Measurements from ENCODE around the gene RAD54L. TPM values are rescaled to one million over a fixed set of nuclear protein-coding genes. Genes with fewer than 3 reads are reported as not detected.

RAD54L gene
- total RNA-seq, 1 experiment from 2014 or later, result 28.9 TPM

GRCh38 chr1:46205791-46206190 lies 41.8 kb upstream of the RAD54L start:
- Histone ChIP-seq H3K79me2 (ENCODE audit: insufficient read depth, low read length) (no peaks in the 10 kb centered on the region), H3K9me3 (ENCODE audit: control insufficient read depth in 1 of 2, insufficient read depth in 1 of 2, low read depth in 1 of 2, low read length in 2 of 2) (no peaks in the 10 kb centered on the region), H3K4me2 (ENCODE audit: low read length) (no peak overlapping the region; the same call in 1 of the 2 replicates), H3K27me3 (ENCODE audit: insufficient read depth, low read length) (no peaks in the 10 kb centered on the region), H3K27ac (ENCODE audit: low read depth, low read length) (no peak overlapping the region), H3K9ac (ENCODE audit: low read length) (no peak overlapping the region), H3K4me3 (replicated peaks in 1 of 2; ENCODE audit: low read depth in 1 of 2, low read length in 2 of 2) (no peak overlapping the region), H3K9me2 (ENCODE audit: insufficient read depth) (no peaks in the 10 kb centered on the region), H3K36me3 (ENCODE audit: control insufficient read depth in 1 of 2, insufficient read depth in 2 of 2, low read length in 2 of 2) (no peaks in the 10 kb centered on the region), H4K20me1 (ENCODE audit: insufficient read depth) (no peaks in the 10 kb centered on the region), H3K4me1 (ENCODE audit: control insufficient read depth in 1 of 2, insufficient read depth in 2 of 2, low read length in 2 of 2) (peaks cover 0 to 8% of the 10 kb centered on the region in 2 experiments; a peak in 2 of 4 replicates), H2AFZ (ENCODE audit: low read depth, low read length, poor library complexity, severe bottlenecking) (no peak overlapping the region)
- ChIA-PET CTCF (interaction anchor here (1.2 kb wide), 1 partner anchor 18 kb away, joined by 3 read pairs; no protein-coding TSS in a partner anchor), RAD21 (ENCODE audit: low non-redundant PET in 1 of 2, low total read pairs in 2 of 2, uncharacterized antibody in 2 of 2, unreplicated experiment in 2 of 2) (no interaction called here), POLR2A (no interaction called here)
- TF ChIP-seq SIN3A (IDR thresholded peaks at IDR 0.05; ENCODE audit: low read depth) (no peak), EGR1 (IDR thresholded peaks at IDR 0.05; ENCODE audit: low read depth) (no peak)
- DNase-seq (ENCODE audit: low read depth, low spot score) (no peak), ATAC-seq (peak; percentile 40)
- BruUV-seq (replicated peaks), result no TSS peak
- intact Hi-C loops (cut with micrococcal nuclease), result no loop called here

DNA sequence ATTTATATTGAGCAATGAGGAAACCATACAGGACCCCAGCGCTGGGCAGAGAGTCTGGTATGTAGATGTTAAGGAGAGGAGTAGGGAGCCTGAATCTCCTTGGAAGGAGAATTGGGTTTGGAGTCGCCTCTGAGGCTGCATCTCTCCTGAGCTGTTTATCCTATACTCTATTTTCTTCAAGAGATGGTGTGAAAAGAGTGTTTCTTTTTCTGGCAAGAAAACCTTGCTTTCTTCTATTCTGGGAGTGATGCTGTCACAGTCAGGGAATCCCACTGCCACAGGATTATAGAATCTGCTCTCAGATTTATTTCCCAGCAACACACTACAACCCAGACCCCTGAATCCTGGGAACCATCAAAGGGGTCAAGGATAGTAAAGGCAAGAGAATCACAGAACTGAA lies 41.2 kb upstream of the RAD54L start:
- no peak overlapping the region for H3K27ac ChIP-seq (ENCODE audit: low read depth, low read length)
- H3K4me3 ChIP-seq (replicated peaks in 1 of 2; ENCODE audit: low read depth in 1 of 2, low read length in 2 of 2), result no peak overlapping the region
- ATAC-seq (no peak), DNase-seq (ENCODE audit: low read depth, low spot score) (no peak)
- no peak overlapping the region for H3K4me2 ChIP-seq (ENCODE audit: low read length)
- H3K36me3 ChIP-seq (ENCODE audit: control insufficient read depth in 1 of 2, insufficient read depth in 2 of 2, low read length in 2 of 2), result no peaks in the 10 kb centered on the region
- CTCF ChIA-PET, result interaction anchor here (1.2 kb wide), 1 partner anchor 17 kb away, joined by 3 read pairs; no protein-coding TSS in a partner anchor
- no peaks in the 10 kb centered on the region for H3K79me2 ChIP-seq (ENCODE audit: insufficient read depth, low read length)
- no peaks in the 10 kb centered on the region for H3K9me2 ChIP-seq (ENCODE audit: insufficient read depth)
- no peaks in the 10 kb centered on the region for H3K9me3 ChIP-seq (ENCODE audit: control insufficient read depth in 1 of 2, insufficient read depth in 1 of 2, low read depth in 1 of 2, low read length in 2 of 2)
- intact Hi-C loops (cut with micrococcal nuclease), result no loop called here
- H2AFZ ChIP-seq (ENCODE audit: low read depth, low read length, poor library complexity, severe bottlenecking), result no peak overlapping the region
- H3K9ac ChIP-seq (ENCODE audit: low read length), result no peak overlapping the region
- POLR2A ChIA-PET, result no interaction called here
- BruUV-seq (replicated peaks), result no TSS peak
- no peaks in the 10 kb centered on the region for H3K27me3 ChIP-seq (ENCODE audit: insufficient read depth, low read length)
- RAD21 ChIA-PET (ENCODE audit: low non-redundant PET in 1 of 2, low total read pairs in 2 of 2, uncharacterized antibody in 2 of 2, unreplicated experiment in 2 of 2), result no interaction called here
- H3K4me1 ChIP-seq (ENCODE audit: control insufficient read depth in 1 of 2, insufficient read depth in 2 of 2, low read length in 2 of 2), result peaks cover 0 to 14% of the 10 kb centered on the region in 2 experiments; a peak in 2 of 4 replicates
- H4K20me1 ChIP-seq (ENCODE audit: insufficient read depth), result no peaks in the 10 kb centered on the region
- TF ChIP-seq, protein P1, sequence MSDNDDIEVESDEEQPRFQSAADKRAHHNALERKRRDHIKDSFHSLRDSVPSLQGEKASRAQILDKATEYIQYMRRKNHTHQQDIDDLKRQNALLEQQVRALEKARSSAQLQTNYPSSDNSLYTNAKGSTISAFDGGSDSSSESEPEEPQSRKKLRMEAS (IDR thresholded peaks at IDR 0.05), result no peak
- TF ChIP-seq SRF (IDR thresholded peaks at IDR 0.05; ENCODE audit: low read depth), result no peak
- no peak for TF ChIP-seq RAD21 (IDR thresholded peaks at IDR 0.05; ENCODE audit: low read depth)
- no peak for TF ChIP-seq FOSL1 (IDR thresholded peaks at IDR 0.05; ENCODE audit: low read depth)
- no peak for TF ChIP-seq YY1 (IDR thresholded peaks at IDR 0.05; ENCODE audit: extremely low read depth, insufficient replicate concordance, low read depth, low read length)
- TF ChIP-seq SIN3A (IDR thresholded peaks at IDR 0.05; ENCODE audit: low read depth), result no peak
- TF ChIP-seq JUND (IDR thresholded peaks at IDR 0.05), result no peak
- no peak for TF ChIP-seq SP1 (IDR thresholded peaks at IDR 0.05; ENCODE audit: low read depth)
- TF ChIP-seq, protein P2, sequence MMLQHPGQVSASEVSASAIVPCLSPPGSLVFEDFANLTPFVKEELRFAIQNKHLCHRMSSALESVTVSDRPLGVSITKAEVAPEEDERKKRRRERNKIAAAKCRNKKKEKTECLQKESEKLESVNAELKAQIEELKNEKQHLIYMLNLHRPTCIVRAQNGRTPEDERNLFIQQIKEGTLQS (IDR thresholded peaks at IDR 0.05), result no peak
- TF ChIP-seq EZH2phosphoT487 (IDR thresholded peaks at IDR 0.05; ENCODE audit: borderline replicate concordance), result no peak
- TF ChIP-seq CEBPB (IDR thresholded peaks at IDR 0.05; ENCODE audit: low read depth), result no peak
- TF ChIP-seq, protein P3, sequence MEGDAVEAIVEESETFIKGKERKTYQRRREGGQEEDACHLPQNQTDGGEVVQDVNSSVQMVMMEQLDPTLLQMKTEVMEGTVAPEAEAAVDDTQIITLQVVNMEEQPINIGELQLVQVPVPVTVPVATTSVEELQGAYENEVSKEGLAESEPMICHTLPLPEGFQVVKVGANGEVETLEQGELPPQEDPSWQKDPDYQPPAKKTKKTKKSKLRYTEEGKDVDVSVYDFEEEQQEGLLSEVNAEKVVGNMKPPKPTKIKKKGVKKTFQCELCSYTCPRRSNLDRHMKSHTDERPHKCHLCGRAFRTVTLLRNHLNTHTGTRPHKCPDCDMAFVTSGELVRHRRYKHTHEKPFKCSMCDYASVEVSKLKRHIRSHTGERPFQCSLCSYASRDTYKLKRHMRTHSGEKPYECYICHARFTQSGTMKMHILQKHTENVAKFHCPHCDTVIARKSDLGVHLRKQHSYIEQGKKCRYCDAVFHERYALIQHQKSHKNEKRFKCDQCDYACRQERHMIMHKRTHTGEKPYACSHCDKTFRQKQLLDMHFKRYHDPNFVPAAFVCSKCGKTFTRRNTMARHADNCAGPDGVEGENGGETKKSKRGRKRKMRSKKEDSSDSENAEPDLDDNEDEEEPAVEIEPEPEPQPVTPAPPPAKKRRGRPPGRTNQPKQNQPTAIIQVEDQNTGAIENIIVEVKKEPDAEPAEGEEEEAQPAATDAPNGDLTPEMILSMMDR (IDR thresholded peaks at IDR 0.05 in 2 of 3, conservative IDR thresholded peaks at IDR 0.05 in 1 of 3; ENCODE audit: borderline replicate concordance in 1 of 3, insufficient read depth in 1 of 3, low read depth in 2 of 3, low read length in 2 of 3), result no peak
- TF ChIP-seq CBX3 (IDR thresholded peaks at IDR 0.05; ENCODE audit: low read depth), result no peak
- no peak for TF ChIP-seq REST (IDR thresholded peaks at IDR 0.05; ENCODE audit: low read depth)
- TF ChIP-seq EZH2 (IDR thresholded peaks at IDR 0.05), result no peak

Data from HCT116 (cell line).